ENCODE measurements around the gene TMEM259. TPM values are rescaled to one million over a fixed set of nuclear protein-coding genes. Genes with fewer than 3 reads are reported as not detected.

Gene TMEM259
- total and polyA plus RNA-seq, 9 of the 15 experiments (the other 6 are each of a cell fraction or from before 2014, with no cell fraction given) = 0.52 to 231 (median 63.6) TPM

DNA sequence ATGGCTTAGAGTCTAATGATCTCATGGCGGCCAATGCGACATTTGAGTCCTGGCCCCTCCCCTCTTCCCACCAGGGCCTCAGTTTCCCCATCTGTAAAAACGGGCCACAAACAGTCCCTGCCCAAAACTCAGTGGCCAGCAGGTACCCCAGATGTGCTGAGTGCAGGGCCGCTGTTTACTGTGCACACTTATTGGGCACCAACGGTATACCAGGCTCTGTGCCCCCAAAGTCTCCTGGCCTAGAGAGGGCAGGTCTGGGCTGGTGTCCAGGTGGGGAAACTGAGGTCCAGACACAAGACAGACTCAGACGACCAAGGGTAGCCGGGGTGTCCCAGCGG is 60.4 kb downstream of the TMEM259 start (continued):
- TF ChIP-seq MGA (IDR thresholded peaks at IDR 0.05) (no peak), CHD7 (IDR thresholded peaks at IDR 0.05; ENCODE audit: low read depth, low read length) (no peak)
